ENCODE measurements around the gene CENPN. TPM values are rescaled to one million over a fixed set of nuclear protein-coding genes. Genes with fewer than 3 reads are reported as not detected.

CENPN gene
- total and polyA plus RNA-seq, 2 of the 13 experiments (the other 11 are each of a cell fraction or from before 2014, with no cell fraction given) = 29.7 to 129 TPM

- TF ChIP-seq ZNF557 (CRISPR knock-in tag; IDR thresholded peaks at IDR 0.05) (peak; percentile 71; the same call in 1 of the 2 replicates), ADNP (CRISPR knock-in tag; IDR thresholded peaks at IDR 0.05) (no peak; the same call in 1 of the 2 replicates), TBP (CRISPR knock-in tag; IDR thresholded peaks at IDR 0.05) (no peak), SMAD3 (CRISPR knock-in tag; IDR thresholded peaks at IDR 0.05) (peak; percentile 55; the same call in 1 of the 2 replicates), MXI1 (IDR thresholded peaks at IDR 0.05; ENCODE audit: borderline replicate concordance, low read depth, low read length) (peak; percentile 98; the same call in 2 of the 3 replicates), PRMT3 (CRISPR knock-in tag; IDR thresholded peaks at IDR 0.05; ENCODE audit: borderline replicate concordance, low read depth) (no peak), ZNF337 (CRISPR knock-in tag; IDR thresholded peaks at IDR 0.05; ENCODE audit: borderline replicate concordance, low read depth) (peak; percentile 92), ELF3 (CRISPR knock-in tag; IDR thresholded peaks at IDR 0.05) (peak; percentile 62; the same call in 1 of the 2 replicates), POLR2G (IDR thresholded peaks at IDR 0.05; ENCODE audit: low read depth, low read length) (peak; percentile 98), NFATC3 (CRISPR knock-in tag; IDR thresholded peaks at IDR 0.05) (peak; percentile 40; the same call in 1 of the 2 replicates), NR2C2 (CRISPR knock-in tag; IDR thresholded peaks at IDR 0.05; ENCODE audit: borderline replicate concordance) (0 out of 2 replicates have a peak, but pooled peaks have one; percentile 29), EED (CRISPR knock-in tag; IDR thresholded peaks at IDR 0.05) (peak; percentile 57; the same call in 1 of the 2 replicates), HNRNPK (IDR thresholded peaks at IDR 0.05; ENCODE audit: low read depth, low read length, poor library complexity, severe bottlenecking) (no peak), SMARCC2 (IDR thresholded peaks at IDR 0.05) (no peak), NR3C1 (CRISPR knock-in tag; IDR thresholded peaks at IDR 0.05) (no peak), ZFP62 (CRISPR knock-in tag; IDR thresholded peaks at IDR 0.05) (no peak), ZNF558 (CRISPR knock-in tag; IDR thresholded peaks at IDR 0.05; ENCODE audit: borderline replicate concordance) (peak; percentile 57; the same call in 1 of the 2 replicates), ZNF891 (CRISPR knock-in tag; IDR thresholded peaks at IDR 0.05) (peak; percentile 90), ZNF572 (CRISPR knock-in tag; IDR thresholded peaks at IDR 0.05) (peak; percentile 92), ZNF317 (CRISPR knock-in tag; IDR thresholded peaks at IDR 0.05) (peak; percentile 88; the same call in 1 of the 2 replicates), BRCA1 (CRISPR knock-in tag; IDR thresholded peaks at IDR 0.05) (peak; percentile 84; the same call in 1 of the 2 replicates), ZNF12 (CRISPR knock-in tag; IDR thresholded peaks at IDR 0.05) (peak; percentile 41), ZNF563 (CRISPR knock-in tag; IDR thresholded peaks at IDR 0.05) (no peak)
- TF ChIP-seq, protein P1, sequence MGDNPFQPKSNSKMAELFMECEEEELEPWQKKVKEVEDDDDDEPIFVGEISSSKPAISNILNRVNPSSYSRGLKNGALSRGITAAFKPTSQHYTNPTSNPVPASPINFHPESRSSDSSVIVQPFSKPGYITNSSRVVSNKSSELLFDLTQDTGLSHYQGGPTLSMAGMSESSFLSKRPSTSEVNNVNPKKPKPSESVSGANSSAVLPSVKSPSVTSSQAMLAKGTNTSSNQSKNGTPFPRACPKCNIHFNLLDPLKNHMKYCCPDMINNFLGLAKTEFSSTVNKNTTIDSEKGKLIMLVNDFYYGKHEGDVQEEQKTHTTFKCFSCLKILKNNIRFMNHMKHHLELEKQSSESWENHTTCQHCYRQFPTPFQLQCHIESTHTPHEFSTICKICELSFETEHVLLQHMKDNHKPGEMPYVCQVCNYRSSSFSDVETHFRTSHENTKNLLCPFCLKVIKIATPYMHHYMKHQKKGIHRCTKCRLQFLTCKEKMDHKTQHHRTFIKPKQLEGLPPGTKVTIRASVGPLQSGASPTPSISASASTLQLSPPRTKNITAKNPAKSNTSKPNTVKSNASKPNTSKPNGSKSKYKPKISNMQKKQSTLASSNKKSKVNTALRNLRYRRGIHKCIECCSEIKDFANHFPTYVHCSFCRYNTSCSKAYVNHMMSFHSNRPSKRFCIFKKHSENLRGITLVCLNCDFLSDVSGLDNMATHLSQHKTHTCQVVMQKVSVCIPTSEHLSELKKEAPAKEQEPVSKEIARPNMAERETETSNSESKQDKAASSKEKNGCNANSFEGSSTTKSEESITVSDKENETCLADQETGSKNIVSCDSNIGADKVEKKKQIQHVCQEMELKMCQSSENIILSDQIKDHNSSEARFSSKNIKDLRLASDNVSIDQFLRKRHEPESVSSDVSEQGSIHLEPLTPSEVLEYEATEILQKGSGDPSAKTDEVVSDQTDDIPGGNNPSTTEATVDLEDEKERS (CRISPR knock-in tag; IDR thresholded peaks at IDR 0.05) = no peak; the same call in 1 of the 2 replicates
- TF ChIP-seq, protein P2, sequence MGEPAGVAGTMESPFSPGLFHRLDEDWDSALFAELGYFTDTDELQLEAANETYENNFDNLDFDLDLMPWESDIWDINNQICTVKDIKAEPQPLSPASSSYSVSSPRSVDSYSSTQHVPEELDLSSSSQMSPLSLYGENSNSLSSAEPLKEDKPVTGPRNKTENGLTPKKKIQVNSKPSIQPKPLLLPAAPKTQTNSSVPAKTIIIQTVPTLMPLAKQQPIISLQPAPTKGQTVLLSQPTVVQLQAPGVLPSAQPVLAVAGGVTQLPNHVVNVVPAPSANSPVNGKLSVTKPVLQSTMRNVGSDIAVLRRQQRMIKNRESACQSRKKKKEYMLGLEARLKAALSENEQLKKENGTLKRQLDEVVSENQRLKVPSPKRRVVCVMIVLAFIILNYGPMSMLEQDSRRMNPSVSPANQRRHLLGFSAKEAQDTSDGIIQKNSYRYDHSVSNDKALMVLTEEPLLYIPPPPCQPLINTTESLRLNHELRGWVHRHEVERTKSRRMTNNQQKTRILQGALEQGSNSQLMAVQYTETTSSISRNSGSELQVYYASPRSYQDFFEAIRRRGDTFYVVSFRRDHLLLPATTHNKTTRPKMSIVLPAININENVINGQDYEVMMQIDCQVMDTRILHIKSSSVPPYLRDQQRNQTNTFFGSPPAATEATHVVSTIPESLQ (CRISPR knock-in tag; conservative IDR thresholded peaks at IDR 0.05) = no peak
Measured at GRCh38 chr16:81077076-81077940, 70.3 kb downstream of the CENPN start, which contains the start of gene C16orf46 (continued).

Data from HepG2 (cell line).